K562 (cell line): ENCODE data around the gene BACE2. TPM values are rescaled to one million over a fixed set of nuclear protein-coding genes. Genes with fewer than 3 reads are reported as not detected.
"Not testable (repeated sequence)": the region's sequence is repeated elsewhere in the genome, so short reads cannot be mapped to it uniquely, and the experiment has no call there.

ENCODE experiments used
- ATAC-seq: fragments of 200-7000 bp; cut with Tn5 transposase; 3 replicates; pipeline ENCODE4 v1.9.1; 2020; ENCODE audit warnings: moderate library complexity
- BruUV-seq: library from RNA; stranded (reverse); fragments of 400-500 nt; replicated peaks from 2 replicates; lab custom pipeline; 2021; lab: Mats Ljungman, UMichigan
- CTCF ChIA-PET: fragments of 300-600 bp; formaldehyde crosslinking; extraction: SDS; loops from one replicate; lab custom pipeline; 2021; ENCODE audit warnings: low intra/inter-chr PET ratio; lab: Yijun Ruan, JAX
- POLR2A ChIA-PET: fragments of 300-600, 350-650 bp; sonication (Branson Sonifier 250); formaldehyde crosslinking; extraction: SDS; loops from one replicate; lab custom pipeline; 2021; ENCODE audit warnings: antibody characterized with exemption, inconsistent platforms; lab: Yijun Ruan, JAX
- DNase-seq, 4 experiments: peaks; one replicate each; pipeline versions ENCODE4 v3.0.0 to v3.0.0-alpha.2; 2011 to 2018; ENCODE audit warnings: low spot score in 3 of 4, mixed read lengths in 3 of 4; ENCODE audit errors: extremely low read depth in 1 of 4
- FAIRE-seq: peaks from 2 replicates; lab custom pipeline; 2011; peaks lifted over from hg19 to GRCh38; lab: Jason Lieb, UNC
- H2AFZ ChIP-seq: 2 replicates; pipeline ENCODE4 v1.6.0; 2011; ENCODE audit warnings: low read depth, low read length, control low read depth, inconsistent platforms
- H3K27ac ChIP-seq: fragments of 200-600 bp; 3 replicates; pipeline ENCODE4 v1.8.0; 2011; ENCODE audit warnings: low read depth, mild to moderate bottlenecking, control low read depth, inconsistent platforms, low read length, moderate library complexity, mixed read lengths; ENCODE audit errors: extremely low read depth
- H3K27me3 ChIP-seq, 2 experiments: fragments of 300-600 bp in 1 of 2; 2 replicates in 1 of 2; 3 replicates in 1 of 2; pipeline versions ENCODE4 v1.6.0 to v1.8.0; 2011; ENCODE audit warnings: inconsistent platforms in 2 of 2, low read length in 2 of 2, mild to moderate bottlenecking in 1 of 2, mixed read lengths in 1 of 2, moderate library complexity in 1 of 2; ENCODE audit not compliant: control insufficient read depth in 2 of 2, insufficient read depth in 2 of 2
- H3K36me3 ChIP-seq: fragments of 300-600 bp; 3 replicates; pipeline ENCODE4 v1.8.0; 2011; ENCODE audit warnings: mild to moderate bottlenecking, low read length, inconsistent platforms; ENCODE audit not compliant: control insufficient read depth, insufficient read depth
- H3K4me1 ChIP-seq, 2 experiments: fragments of 200-600 bp in 1 of 2; replicated peaks in 1 of 2; 2 replicates in 1 of 2; 3 replicates in 1 of 2; pipeline versions ENCODE4 v1.5.1 to v1.8.0; 2011; ENCODE audit warnings: inconsistent platforms in 2 of 2, low read length in 2 of 2, mild to moderate bottlenecking in 1 of 2, mixed read lengths in 1 of 2, moderate library complexity in 1 of 2; ENCODE audit not compliant: control insufficient read depth in 2 of 2, insufficient read depth in 2 of 2
- H3K4me2 ChIP-seq: 2 replicates; pipeline ENCODE4 v1.6.1; 2011; ENCODE audit warnings: low read length, control low read depth, inconsistent platforms, mixed read lengths; ENCODE audit not compliant: insufficient read depth
- H3K4me3 ChIP-seq: fragments of 200-600 bp; sonication (generic), shearing (Covaris generic); 2 replicates; pipeline ENCODE4 v1.5.1; 2016; ENCODE audit warnings: control low read depth, inconsistent platforms
- H3K79me2 ChIP-seq: fragments of 200-600 bp; 3 replicates; pipeline ENCODE4 v1.8.0; 2011; ENCODE audit warnings: low read length, inconsistent platforms; ENCODE audit not compliant: control insufficient read depth, insufficient read depth
- H3K9ac ChIP-seq, 2 experiments: 2 replicates each; pipeline versions ENCODE4 v1.6.0 to v1.6.1; 2011; ENCODE audit warnings: low read depth in 2 of 2, low read length in 2 of 2, control low read depth in 1 of 2, inconsistent platforms in 1 of 2, mild to moderate bottlenecking in 1 of 2, mixed read lengths in 1 of 2; ENCODE audit not compliant: insufficient read depth in 1 of 2
- H3K9me1 ChIP-seq: one replicate; pipeline ENCODE4 v1.6.0; 2011; ENCODE audit warnings: inconsistent platforms, mild to moderate bottlenecking, low read length, moderate library complexity; ENCODE audit not compliant: control insufficient read depth, insufficient read depth
- H3K9me3 ChIP-seq: replicated peaks from 2 replicates; pipeline ENCODE4 v1.5.1; 2011; ENCODE audit warnings: low read depth, low read length, inconsistent platforms; ENCODE audit not compliant: control insufficient read depth, insufficient read depth
- H4K20me1 ChIP-seq: replicated peaks from 2 replicates; pipeline ENCODE4 v1.6.1; 2011; ENCODE audit warnings: low read length, inconsistent platforms, mixed read lengths; ENCODE audit not compliant: control insufficient read depth, insufficient read depth
- ETS2 ChIP-seq: IDR thresholded peaks from 2 replicates; pipeline ENCODE4 v1.6.1; 2016; ENCODE audit warnings: borderline replicate concordance, missing genetic modification characterization, mild to moderate bottlenecking, moderate library complexity, missing compliant biosample characterization; ENCODE audit not compliant: poor library complexity, severe bottlenecking
- PML ChIP-seq: IDR thresholded peaks from 2 replicates; pipeline ENCODE4 v1.6.1; 2012; ENCODE audit warnings: low read length, inconsistent platforms
- POLR2G ChIP-seq: fragments of 200-400 bp; formaldehyde crosslinking; IDR thresholded peaks from 2 replicates; pipeline ENCODE4 v1.6.1; 2017; ENCODE audit warnings: low read depth, mild to moderate bottlenecking, antibody characterized with exemption, low read length, moderate library complexity
- TRIM25 ChIP-seq: fragments of 450-650 bp; IDR thresholded peaks from 2 replicates; pipeline ENCODE4 v1.7.0; 2016; ENCODE audit warnings: borderline replicate concordance
- VEZF1 ChIP-seq: fragments of 200-800 bp; sonication (Bioruptor generic); IDR thresholded peaks from 2 replicates; pipeline ENCODE4 v1.6.1; 2017; ENCODE audit warnings: missing genetic modification characterization, missing compliant biosample characterization
- WGBS: fragments of 100-300 bp; shearing (Covaris generic); methylation state at CpG from one replicate; pipeline ENCODE4 v1.1.6; 2016; ENCODE audit warnings: low coverage, mixed read lengths; ENCODE audit not compliant: insufficient coverage; ENCODE audit errors: missing lambda C conversion rate; 5-methylcytosine and 5-hydroxymethylcytosine counted together
- in situ Hi-C: fragments of 300-500 bp; cut with MboI; formaldehyde crosslinking; loops from 4 replicates; pipeline ENCODE4 v1.15.0; 2018; ENCODE audit warnings: inconsistent platforms, mixed read lengths
- intact Hi-C: fragments of 100-400 bp; cut with micrococcal nuclease; formaldehyde crosslinking; loops from 2 replicates; pipeline ENCODE4 v1.14.2; 2022
- polyA plus RNA-seq, 8 experiments: library from polyadenylated mRNA; depleted of rRNA in 4 of 8; stranded (reverse) in 5 of 8; unstranded in 3 of 8; fragments of >200 nt; fragmentation: Nextera tagmentation in 2 of 8; fragmentation: Illumina TruSeq in 1 of 8; extraction: Ambion mirVana in 2 of 8; extraction: Trizol in 1 of 8; gene quantifications; 2 replicates each; pipeline versions ENCODE4 v1.2.1 to v1.2.3, GENCODE V29; 2011 to 2014; ENCODE audit warnings: inconsistent platforms in 1 of 8, missing spikeins in 1 of 8
- total RNA-seq, 7 experiments: library from RNA; depleted of rRNA in 6 of 7; stranded (reverse); fragments of >200 nt in 6 of 7; fragmentation: Illumina TruSeq in 2 of 7; extraction: Trizol in 2 of 7; gene quantifications; 2 replicates each; pipeline versions ENCODE4 v1.2.1 to v1.2.3, GENCODE V29; 2011 to 2021; ENCODE audit warnings: low replicate concordance in 1 of 7

BACE2 gene
- total and polyA plus RNA-seq, 9 of the 15 experiments (the other 6 are each of a cell fraction or from before 2014, with no cell fraction given) = 0.05 to 0.24 (median 0.15) TPM; not detected in 2

- WGBS = 1% methylated on average over 16 of the region's 16 CpGs
- peaks cover 3% of the 10 kb centered on the region; the same call in 1 of the 2 replicates for H4K20me1 ChIP-seq
- H3K9me3 ChIP-seq = no peaks in the 10 kb centered on the region
- no peaks in the 10 kb centered on the region for H3K79me2 ChIP-seq
- no peak overlapping the region for H3K4me3 ChIP-seq
- ATAC-seq = no peak
- no peak overlapping the region for H3K27ac ChIP-seq
- no peak for FAIRE-seq
- ChIA-PET POLR2A (no interaction called here), CTCF (no interaction called here)
- no TSS peak for BruUV-seq
- no peak overlapping the region for H2AFZ ChIP-seq
- no peak overlapping the region for H3K9ac ChIP-seq
- peaks cover 2 to 23% of the 10 kb centered on the region in 2 experiments; a peak in 3 of 5 replicates for H3K27me3 ChIP-seq
- DNase-seq = no peak
- no peaks in the 10 kb centered on the region for H3K4me1 ChIP-seq
- in situ Hi-C loops (no loop called here), intact Hi-C loops (no loop called here)
- H3K36me3 ChIP-seq = no peaks in the 10 kb centered on the region
- no peaks in the 10 kb centered on the region for H3K9me1 ChIP-seq
- TF ChIP-seq TRIM25 (no peak), ETS2 (no peak), PML (no peak), POLR2G (no peak), VEZF1 (CRISPR knock-in tag) (no peak)
- no peak overlapping the region for H3K4me2 ChIP-seq
Observed at GRCh38 chr21:41236352-41236973, 68.5 kb downstream of the BACE2 start.

GRCh38 chr21:41238081-41238796, 70.3 kb downstream of the BACE2 start:
- H3K27ac ChIP-seq, H4K20me1 ChIP-seq, H3K9me3 ChIP-seq, ATAC-seq, CTCF ChIA-PET, in situ Hi-C loops, H3K9ac ChIP-seq, H3K4me1 ChIP-seq, H3K79me2 ChIP-seq, intact Hi-C loops, DNase-seq, H3K4me2 ChIP-seq, H3K4me3 ChIP-seq, BruUV-seq, POLR2A ChIA-PET, H3K9me1 ChIP-seq, H2AFZ ChIP-seq, H3K36me3 ChIP-seq, FAIRE-seq: not testable (repeated sequence)
- 3% methylated on average over 10 of the region's 10 CpGs for WGBS
- peaks cover 2 to 25% of the 10 kb centered on the region in 2 experiments; a peak in 3 of 5 replicates for H3K27me3 ChIP-seq
